Dendritic cell treated with granulocyte-macrophage colony-stimulating factor and Interleukin-4, amounts not matched to agents 40 ng/mL and 50 ng/mL, for 4 days (primary cell): Measurements from ENCODE around the gene NT5DC3.
A peak's percentile ranks its signal among the peaks of the same experiment; 100 is the strongest.

ENCODE experiments used
- H3K27ac Mint-ChIP-seq: one replicate; pipeline ENCODE4 v1.8.0; 2022; ENCODE audit warnings: mild to moderate bottlenecking, mixed read lengths
- H3K27me3 Mint-ChIP-seq: one replicate; pipeline ENCODE4 v1.8.0; 2022; ENCODE audit warnings: mild to moderate bottlenecking, mixed read lengths
- H3K36me3 Mint-ChIP-seq: one replicate; pipeline ENCODE4 v1.8.0; 2022; ENCODE audit warnings: low read depth, mixed read lengths
- H3K4me1 Mint-ChIP-seq: one replicate; pipeline ENCODE4 v1.8.0; 2022; ENCODE audit warnings: low read depth, mixed read lengths
- H3K4me3 Mint-ChIP-seq: one replicate; pipeline ENCODE4 v1.8.0; 2022; ENCODE audit warnings: mild to moderate bottlenecking, moderate library complexity, mixed read lengths
- H3K9me3 Mint-ChIP-seq: one replicate; pipeline ENCODE4 v1.8.0; 2022; ENCODE audit warnings: mixed read lengths
- intact Hi-C: fragments of 100-400 bp; cut with micrococcal nuclease; formaldehyde crosslinking; loops from one replicate; pipeline ENCODE4 v1.15.0; 2022

Gene NT5DC3

DNA sequence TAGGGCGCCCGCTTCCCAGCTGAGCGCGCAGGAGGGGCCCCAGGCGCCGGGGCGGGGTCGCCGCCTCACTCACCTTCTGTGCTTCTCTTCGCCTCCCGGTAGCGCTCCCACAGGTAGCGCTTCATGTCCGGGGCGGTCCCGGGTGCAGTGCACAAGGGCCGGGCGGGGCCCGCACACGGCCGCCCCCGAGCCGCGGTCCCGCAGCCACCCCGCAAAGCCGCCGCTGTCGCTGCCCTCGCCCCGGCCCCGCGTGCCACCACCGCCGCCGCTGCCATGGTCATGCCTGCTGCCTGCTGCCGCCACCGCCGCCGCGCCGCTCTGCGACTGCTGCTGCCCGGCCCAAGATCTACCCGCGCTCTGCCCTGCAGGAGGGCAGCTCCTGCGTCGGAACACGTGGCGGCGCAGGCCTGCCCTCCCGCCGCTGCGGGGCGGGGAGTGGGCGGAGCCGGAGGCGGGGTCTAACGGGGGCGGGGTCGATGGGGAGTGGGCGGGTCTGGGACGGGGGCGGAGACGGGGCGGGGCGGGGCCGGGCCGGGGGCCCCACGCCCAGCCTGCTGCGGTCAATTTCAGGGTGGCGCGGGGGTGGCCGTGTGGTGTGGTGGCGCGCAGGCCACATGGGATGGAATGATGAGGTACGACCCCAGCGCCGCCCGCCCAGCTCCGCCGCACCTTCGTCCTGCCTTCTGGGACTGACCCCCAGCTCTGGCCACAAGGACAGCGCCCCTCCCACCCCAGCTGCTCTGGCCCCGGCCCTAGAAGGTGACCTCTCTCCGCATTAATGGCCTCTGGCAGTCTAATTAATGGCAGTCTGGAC is at the start of gene NT5DC3:
Gene NT5DC3, minus strand, starts transcription at position 359 of the 814 bp plus-strand sequence. Its CDS starts 78 bp downstream, at position 281.
- Mint-ChIP-seq H3K27ac (peak within 1 kb of the TSS; percentile 81), H3K4me3 (peak within 1 kb of the TSS; percentile 83), H3K36me3 (peaks cover 7% of the 10 kb centered on the region), H3K4me1 (peaks cover 38% of the 10 kb centered on the region), H3K27me3 (peaks cover 9% of the 10 kb centered on the region), H3K9me3 (no peaks in the 10 kb centered on the region)
- intact Hi-C loops = loop anchor here (1.0 kb wide), 1 partner anchor 89 kb away; the partner anchor contains the start of gene HSP90B1

DNA sequence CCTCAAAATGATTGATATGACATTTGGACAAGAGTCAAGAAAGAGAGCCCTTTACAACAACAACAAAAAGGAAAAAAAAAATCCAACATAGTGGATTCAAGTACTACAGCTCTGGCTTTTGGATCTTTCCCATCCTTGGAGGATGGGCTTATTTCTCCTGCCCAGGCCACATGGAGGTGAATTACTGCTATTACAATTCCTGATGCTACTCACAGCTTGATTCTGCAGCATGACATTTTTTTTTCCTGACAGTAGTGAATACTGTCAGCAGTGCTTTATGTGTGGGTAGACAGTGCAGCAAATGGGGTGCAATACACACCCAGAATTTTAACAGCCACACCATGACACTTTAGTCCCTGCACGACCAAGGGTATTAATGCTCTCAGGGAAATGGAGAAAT is 46.7 kb upstream of the NT5DC3 start:
- H3K9me3 Mint-ChIP-seq = no peaks in the 10 kb centered on the region
- H3K27me3 Mint-ChIP-seq = no peaks in the 10 kb centered on the region
- intact Hi-C loops = no loop called here
- H3K4me3 Mint-ChIP-seq = no peak overlapping the region
- peaks cover 5% of the 10 kb centered on the region for H3K4me1 Mint-ChIP-seq
- no peaks in the 10 kb centered on the region for H3K36me3 Mint-ChIP-seq
- H3K27ac Mint-ChIP-seq = no peak overlapping the region

DNA sequence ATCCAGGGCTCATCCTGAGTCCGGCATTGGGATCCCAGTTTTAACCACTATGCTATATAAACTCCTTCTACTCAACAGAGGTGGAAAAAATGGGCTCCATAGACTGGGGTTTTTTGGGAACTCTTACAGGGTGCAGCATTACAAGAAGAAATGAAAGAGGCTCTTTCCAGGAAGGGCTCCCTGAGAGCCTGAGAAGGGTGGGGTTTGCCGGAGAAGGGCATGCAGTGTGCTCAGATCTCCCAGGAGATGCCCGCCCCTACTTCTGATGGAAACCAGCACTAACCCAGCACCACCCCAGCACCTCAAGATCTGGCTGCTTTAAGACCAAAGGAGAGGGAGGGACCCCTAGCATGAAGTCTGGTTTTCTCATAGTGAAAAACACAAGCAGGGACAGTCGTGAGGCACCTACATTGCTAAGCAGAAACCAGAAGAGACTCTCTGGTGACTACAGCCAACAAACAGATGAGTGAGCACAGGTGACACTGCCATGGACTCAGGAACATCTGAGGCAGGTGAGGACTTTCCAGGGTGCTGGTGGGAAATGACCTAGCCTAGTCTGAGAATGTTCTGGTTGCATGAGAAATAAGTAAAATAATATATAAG is 45.3 kb upstream of the NT5DC3 start:
- H3K4me3 Mint-ChIP-seq = no peak overlapping the region
- no peak overlapping the region for H3K27ac Mint-ChIP-seq
- intact Hi-C loops = no loop called here
- no peaks in the 10 kb centered on the region for H3K36me3 Mint-ChIP-seq
- H3K4me1 Mint-ChIP-seq = peaks cover 5% of the 10 kb centered on the region
- H3K27me3 Mint-ChIP-seq = no peaks in the 10 kb centered on the region
- no peaks in the 10 kb centered on the region for H3K9me3 Mint-ChIP-seq

DNA sequence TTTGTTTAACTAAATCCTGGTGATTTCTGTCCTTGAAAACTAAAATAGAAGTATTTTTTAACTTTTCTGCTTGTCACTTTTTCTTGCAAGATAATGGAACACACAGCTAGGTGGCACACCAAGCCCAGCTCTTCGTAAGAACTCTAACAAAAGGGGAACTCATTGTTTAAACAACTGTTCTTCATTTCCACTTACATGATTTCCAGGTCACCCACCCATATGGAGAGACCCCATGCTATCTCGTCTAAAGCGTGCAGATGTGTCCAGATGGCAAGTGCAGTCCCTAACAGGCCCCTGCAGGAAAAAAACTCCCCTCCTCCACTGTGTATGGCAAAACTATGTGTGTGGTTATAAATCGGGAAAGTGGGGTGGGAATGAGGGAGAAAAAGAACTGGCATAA is 43.3 kb upstream of the NT5DC3 start:
- no peaks in the 10 kb centered on the region for H3K36me3 Mint-ChIP-seq
- no peaks in the 10 kb centered on the region for H3K27me3 Mint-ChIP-seq
- no peak overlapping the region for H3K4me3 Mint-ChIP-seq
- peaks cover 5% of the 10 kb centered on the region for H3K4me1 Mint-ChIP-seq
- no peaks in the 10 kb centered on the region for H3K9me3 Mint-ChIP-seq
- intact Hi-C loops = loop anchor here (1.0 to 2.0 kb wide), 2 partner anchors 46 to 225 kb away; partner anchors contain the start of gene HSP90B1
- H3K27ac Mint-ChIP-seq = no peak overlapping the region

DNA sequence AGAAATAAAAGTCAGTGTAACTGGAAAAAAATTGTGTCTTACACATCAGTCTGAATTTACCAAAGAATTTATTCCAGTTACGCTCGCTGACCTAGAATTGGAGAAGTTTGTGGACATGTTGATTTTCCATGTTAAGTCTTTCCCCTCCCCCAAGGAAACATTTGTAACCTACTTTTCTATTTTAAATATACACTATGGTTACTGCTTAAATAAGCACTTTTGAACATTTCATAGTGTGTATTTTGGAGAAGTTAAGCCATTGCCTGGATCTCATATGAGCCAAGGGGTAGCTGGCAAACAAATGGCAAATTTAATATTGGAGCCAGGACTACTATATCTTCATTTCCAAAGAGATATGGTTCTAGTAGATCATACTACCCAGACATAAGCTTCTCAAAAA is 42.9 kb upstream of the NT5DC3 start:
- no peaks in the 10 kb centered on the region for H3K9me3 Mint-ChIP-seq
- intact Hi-C loops = loop anchor here (1.0 to 2.0 kb wide), 2 partner anchors 47 to 225 kb away; partner anchors contain the start of gene HSP90B1
- H3K4me3 Mint-ChIP-seq = no peak overlapping the region

DNA sequence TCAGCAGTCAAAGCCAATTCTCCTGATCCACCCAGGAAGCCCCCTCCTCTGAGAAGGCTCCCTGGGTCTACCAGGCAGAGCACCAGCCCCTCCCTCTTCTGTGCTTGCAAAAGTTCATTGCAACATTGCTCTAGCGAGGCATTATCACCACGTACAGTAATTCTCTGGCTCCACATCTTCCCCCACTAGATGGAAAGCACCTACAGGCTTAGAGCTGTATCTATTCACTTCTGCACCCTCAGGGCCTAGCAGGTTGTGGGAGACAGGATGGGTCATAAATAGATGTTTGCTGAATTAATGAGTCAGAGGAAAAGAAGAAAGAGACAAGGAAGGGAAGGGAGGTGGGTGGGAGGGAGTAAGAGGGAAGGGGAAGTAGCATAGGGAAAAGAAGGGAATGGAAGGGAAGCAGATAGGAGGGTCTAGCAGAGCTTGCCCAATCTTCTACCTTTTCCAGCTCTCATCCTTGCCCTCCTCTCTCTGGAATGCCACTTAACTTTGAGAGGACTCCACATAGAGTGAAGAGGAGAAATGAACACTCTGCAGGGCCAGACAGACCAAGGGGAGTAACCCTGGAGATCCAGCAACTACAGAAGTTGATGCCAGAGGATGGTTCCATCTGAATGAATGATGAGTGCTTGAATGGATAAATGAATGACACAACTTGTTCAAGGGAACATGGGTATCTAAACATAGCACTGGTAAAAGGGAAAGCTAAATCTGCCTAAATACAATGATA is 42.0 kb upstream of the NT5DC3 start:
- H3K27ac Mint-ChIP-seq = no peak overlapping the region
- no peak overlapping the region for H3K4me3 Mint-ChIP-seq
- H3K4me1 Mint-ChIP-seq = peaks cover 5% of the 10 kb centered on the region
- peaks cover 3% of the 10 kb centered on the region for H3K27me3 Mint-ChIP-seq
- intact Hi-C loops = no loop called here
- no peaks in the 10 kb centered on the region for H3K9me3 Mint-ChIP-seq
- no peaks in the 10 kb centered on the region for H3K36me3 Mint-ChIP-seq

More for the DNA sequence above, 42.9 kb upstream of the NT5DC3 start:
- Mint-ChIP-seq H3K27ac (no peak overlapping the region), H3K36me3 (no peaks in the 10 kb centered on the region), H3K4me1 (peaks cover 5% of the 10 kb centered on the region), H3K27me3 (peaks cover under 1% of the 10 kb centered on the region)

DNA sequence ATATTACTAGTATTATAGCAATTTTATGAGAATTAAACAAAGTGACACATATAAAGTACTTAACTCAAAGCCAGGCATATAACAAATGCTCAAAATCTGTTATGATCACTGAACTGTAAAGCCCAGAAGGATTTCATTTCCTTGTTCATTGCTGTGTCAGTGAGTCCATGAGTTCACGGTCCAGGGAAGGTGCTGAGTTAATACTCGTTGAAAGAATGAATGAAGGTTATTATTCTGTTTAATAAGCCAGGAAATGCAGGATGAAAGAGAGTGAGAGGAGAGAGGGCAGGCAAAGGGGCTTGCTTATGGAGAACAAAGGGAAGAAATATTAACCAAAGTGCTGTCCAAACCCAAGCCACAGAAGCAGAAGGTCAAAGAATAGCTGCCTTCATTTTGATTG is 40.2 kb upstream of the NT5DC3 start:
- Mint-ChIP-seq H3K27ac (no peak overlapping the region), H3K4me1 (peaks cover 5% of the 10 kb centered on the region), H3K9me3 (no peaks in the 10 kb centered on the region), H3K27me3 (peaks cover 3% of the 10 kb centered on the region), H3K4me3 (no peak overlapping the region), H3K36me3 (no peaks in the 10 kb centered on the region)
- intact Hi-C loops = no loop called here

DNA sequence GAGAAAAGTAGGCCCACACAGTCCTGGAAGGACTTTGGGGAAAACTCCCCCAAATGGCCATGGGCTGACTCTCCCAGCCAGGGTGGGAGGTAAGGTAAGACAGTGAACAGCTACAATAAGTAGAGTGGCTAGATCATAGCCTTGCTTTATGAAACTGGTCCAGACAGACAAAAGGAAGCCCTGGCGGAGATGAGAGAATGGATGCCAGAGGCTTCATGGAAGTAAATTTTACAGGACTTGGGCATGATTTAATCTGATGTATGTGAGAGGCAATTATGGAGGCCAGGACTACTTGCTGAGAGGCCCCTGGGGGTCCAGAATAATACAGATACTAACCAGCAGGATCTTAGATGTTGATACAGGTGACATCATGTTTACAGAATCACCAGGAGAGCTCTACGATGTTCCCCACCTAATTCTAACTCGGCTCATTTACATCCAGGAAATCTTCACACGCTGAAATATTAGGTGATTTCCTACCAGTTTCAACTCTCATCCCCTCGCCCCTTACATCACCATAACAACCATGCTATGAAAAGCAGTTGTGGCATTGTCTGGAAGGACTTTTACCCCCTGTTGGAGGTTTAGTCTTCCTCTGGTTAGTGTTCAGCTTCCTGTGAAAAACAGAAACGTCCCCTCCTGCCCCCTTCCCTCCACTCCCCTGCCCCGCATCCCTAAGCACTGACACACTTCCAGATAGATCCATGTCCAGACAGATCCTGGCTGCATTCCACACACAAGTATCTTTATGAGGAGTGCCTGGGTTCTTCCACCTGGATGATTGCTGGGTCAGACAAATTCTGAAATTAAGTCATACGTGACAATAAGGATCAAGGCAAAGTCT is 39.5 kb upstream of the NT5DC3 start:
- Mint-ChIP-seq H3K27ac (no peak overlapping the region), H3K4me3 (no peak overlapping the region), H3K9me3 (no peaks in the 10 kb centered on the region), H3K36me3 (no peaks in the 10 kb centered on the region), H3K4me1 (peaks cover 5% of the 10 kb centered on the region), H3K27me3 (peaks cover 3% of the 10 kb centered on the region)
- intact Hi-C loops = no loop called here

DNA sequence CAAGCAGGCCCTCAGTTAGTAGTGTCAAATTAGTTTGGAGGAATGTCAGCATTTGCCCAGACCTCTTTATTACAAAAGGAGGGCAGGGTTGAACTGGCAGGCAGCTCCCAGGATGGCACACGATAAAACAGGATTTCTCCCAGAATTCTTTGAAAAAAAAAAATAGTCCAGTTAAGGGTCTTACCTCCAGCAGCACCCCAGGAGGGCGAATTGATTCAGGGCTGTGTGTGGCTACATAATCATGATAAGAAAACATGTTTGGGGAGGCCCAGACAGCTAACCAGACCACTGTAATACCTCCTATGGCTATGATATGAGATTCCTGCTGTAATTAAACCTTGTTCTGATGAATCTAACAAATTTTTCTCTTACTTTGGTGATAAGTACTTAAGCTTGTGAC is 38.8 kb upstream of the NT5DC3 start:
- intact Hi-C loops = no loop called here
- no peak overlapping the region for H3K4me3 Mint-ChIP-seq
- H3K36me3 Mint-ChIP-seq = no peaks in the 10 kb centered on the region
- H3K9me3 Mint-ChIP-seq = no peaks in the 10 kb centered on the region
- H3K27ac Mint-ChIP-seq = no peak overlapping the region
- peaks cover 3% of the 10 kb centered on the region for H3K27me3 Mint-ChIP-seq
- peaks cover 5% of the 10 kb centered on the region for H3K4me1 Mint-ChIP-seq

DNA sequence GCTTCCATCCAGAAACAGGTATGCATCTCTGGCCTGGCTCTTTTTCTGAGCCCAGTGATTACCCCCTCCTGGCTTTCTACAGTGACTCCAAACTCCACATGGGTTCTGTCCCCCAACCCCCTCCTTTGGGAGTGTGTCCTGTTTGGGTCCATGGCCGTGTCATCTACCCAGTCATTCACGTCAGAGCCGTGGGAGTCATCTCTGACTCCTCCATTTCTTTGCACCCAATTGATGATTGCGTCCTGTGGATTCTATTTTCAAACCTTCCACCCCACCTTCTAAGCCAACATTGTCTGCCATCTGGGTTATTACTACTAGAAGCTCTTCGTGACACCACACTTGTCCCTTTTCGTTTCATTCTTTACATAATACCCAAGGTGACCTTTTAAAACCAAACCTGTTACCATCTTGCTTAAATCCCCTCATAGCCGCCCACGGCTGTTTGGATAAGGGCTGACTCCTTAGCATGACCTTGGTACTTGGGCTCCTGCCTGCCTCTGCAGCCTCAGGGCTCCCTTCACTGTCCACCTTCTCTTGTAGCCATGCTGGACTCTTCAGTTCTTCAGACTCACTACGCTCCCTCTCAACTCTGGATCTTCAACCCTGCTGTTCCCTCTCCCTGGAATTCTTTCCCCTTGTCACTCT is 38.1 kb upstream of the NT5DC3 start:
- Mint-ChIP-seq H3K4me1 (peaks cover under 1% of the 10 kb centered on the region), H3K36me3 (no peaks in the 10 kb centered on the region), H3K27me3 (peaks cover 3% of the 10 kb centered on the region), H3K27ac (no peak overlapping the region), H3K9me3 (no peaks in the 10 kb centered on the region), H3K4me3 (no peak overlapping the region)
- intact Hi-C loops = no loop called here

DNA sequence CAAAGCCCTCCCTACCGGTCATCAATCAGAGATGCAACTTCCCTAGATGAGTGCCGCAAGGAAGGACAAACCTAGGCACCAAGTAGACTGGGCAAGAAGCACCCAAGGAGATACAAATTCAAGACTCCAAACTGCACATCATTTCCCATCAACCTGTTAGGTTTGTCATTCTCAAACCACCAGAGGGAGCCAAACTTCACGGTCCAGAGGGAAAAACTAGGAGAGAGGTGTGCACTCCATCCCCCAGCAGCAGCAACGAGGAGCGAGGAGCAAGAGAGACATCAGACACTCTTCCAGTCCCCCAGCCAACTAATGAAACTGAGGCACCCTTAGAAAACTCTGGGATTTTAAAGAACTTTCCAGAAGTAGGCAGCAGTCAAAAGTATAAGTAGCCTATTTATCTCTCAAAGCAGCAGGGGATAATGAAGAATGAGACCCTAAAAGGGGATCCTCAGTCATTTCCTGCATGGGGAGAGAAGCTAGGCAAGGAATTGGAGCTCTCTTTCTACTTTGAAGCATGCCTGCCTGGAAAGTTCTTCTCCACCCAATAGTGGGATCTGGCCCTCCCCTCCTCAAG is 37.0 kb upstream of the NT5DC3 start:
- H3K27me3 Mint-ChIP-seq = peaks cover 3% of the 10 kb centered on the region
- no peak overlapping the region for H3K27ac Mint-ChIP-seq
- H3K9me3 Mint-ChIP-seq = no peaks in the 10 kb centered on the region
- H3K4me3 Mint-ChIP-seq = no peak overlapping the region
- no peaks in the 10 kb centered on the region for H3K36me3 Mint-ChIP-seq
- intact Hi-C loops = no loop called here
- H3K4me1 Mint-ChIP-seq = no peaks in the 10 kb centered on the region

DNA sequence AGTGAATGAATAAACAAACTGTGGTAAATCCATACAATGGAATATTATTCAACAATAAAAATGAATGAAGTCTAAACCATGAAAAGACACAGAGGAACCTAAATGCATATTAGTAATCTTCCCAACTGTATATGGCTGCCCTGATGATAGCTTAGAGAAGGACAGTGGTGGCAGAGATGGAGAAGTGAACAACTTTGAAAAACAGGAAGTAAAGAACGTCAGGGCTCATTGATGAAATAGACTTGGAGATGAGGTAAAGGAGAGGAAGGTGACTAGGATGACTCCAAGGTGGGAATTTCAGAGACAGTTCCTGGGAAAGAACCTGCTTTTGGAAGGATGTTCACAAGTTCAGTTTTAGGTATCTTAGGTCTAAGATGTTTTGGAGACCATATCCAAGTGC is 36.3 kb upstream of the NT5DC3 start:
- no peaks in the 10 kb centered on the region for H3K9me3 Mint-ChIP-seq
- intact Hi-C loops = no loop called here

DNA sequence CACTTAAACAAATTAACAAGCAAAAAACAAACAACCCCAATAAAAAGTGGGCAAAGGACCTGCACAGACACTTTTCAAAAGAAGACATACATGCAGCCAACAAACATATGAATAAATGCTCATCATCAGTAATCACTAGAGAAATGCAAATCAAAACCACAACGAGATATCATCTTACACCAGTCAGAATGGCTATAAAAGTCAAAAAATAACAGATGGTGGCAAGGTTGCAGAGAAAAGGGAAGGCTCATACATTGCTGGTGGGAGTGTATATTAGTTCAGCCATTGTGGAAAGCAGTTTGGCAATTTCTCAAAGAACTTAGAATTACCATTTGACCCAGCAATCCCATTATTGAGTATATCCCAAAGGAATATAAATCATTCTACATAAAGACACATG is 34.6 kb upstream of the NT5DC3 start:
- intact Hi-C loops = no loop called here
- Mint-ChIP-seq H3K27ac (no peak overlapping the region), H3K4me3 (no peak overlapping the region), H3K36me3 (no peaks in the 10 kb centered on the region), H3K4me1 (no peaks in the 10 kb centered on the region), H3K9me3 (no peaks in the 10 kb centered on the region), H3K27me3 (peaks cover 3% of the 10 kb centered on the region)

More for the DNA sequence above, 36.3 kb upstream of the NT5DC3 start:
- Mint-ChIP-seq H3K36me3 (no peaks in the 10 kb centered on the region), H3K4me1 (no peaks in the 10 kb centered on the region), H3K4me3 (no peak overlapping the region), H3K27ac (no peak overlapping the region), H3K27me3 (peaks cover 3% of the 10 kb centered on the region)
